ENCODE results near the gene TEDC1.

The TEDC1 gene

GRCh38 chr14:105492031-105492970 is 1.3 kb downstream of the TEDC1 start:
- Mint-ChIP-seq H3K27ac (peak overlapping the region; percentile 96), H3K36me3 (ENCODE audit: low read depth) (peaks cover 18% of the 10 kb centered on the region), H3K4me3 (peak overlapping the region; percentile 83), H3K4me1 (ENCODE audit: low read depth) (peaks cover 26% of the 10 kb centered on the region), H3K9me3 (no peaks in the 10 kb centered on the region), H3K27me3 (no peaks in the 10 kb centered on the region)
- no peak for DNase-seq

DNA sequence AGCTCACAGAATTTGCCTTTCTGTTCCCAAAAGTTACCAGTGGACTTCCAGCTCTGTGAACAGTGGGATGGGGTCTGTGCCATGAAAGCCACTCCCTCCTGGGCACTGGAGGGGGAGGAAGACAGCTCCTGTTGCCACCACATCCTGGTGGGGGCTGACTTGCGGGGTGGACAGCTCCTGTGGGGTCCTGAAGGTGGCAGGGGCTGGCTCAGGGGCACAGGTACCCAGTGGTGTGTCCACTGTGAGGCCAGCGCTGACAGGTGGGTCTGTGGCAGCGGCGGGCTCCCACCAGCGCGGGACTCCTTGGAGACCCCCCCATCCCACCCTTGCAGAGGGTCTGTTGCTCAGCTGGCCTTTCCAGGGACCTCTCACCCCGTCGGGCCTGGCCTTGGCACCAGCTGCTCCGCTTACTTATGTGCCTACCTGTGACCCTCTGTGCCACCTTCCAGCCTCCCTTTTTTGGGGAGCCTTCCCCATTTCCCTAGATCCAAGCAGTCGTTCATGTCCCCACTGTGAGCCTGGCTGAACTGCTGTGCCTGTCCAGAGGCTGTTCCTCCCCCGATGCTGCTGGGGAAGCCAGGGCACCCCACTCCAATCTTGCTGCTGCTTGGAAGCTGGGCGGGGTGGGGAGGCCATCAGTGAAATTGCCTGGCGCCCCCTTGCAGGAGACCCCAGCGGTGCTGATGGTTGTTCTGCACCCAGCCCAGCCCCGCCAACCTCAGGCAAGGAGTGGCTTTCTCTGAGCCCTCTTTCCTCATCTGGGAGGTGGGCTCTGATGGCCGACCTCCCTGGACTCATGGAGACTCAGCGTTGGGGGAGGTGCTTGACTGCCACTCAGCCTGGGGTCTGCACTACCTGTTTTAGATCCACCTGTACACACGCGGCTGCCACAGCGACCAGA is 2.2 kb downstream of the TEDC1 start:
- peaks cover 25% of the 10 kb centered on the region for H3K36me3 Mint-ChIP-seq (ENCODE audit: low read depth)
- H3K4me3 Mint-ChIP-seq = no peak overlapping the region
- peak; percentile 28 for DNase-seq
- no peaks in the 10 kb centered on the region for H3K27me3 Mint-ChIP-seq
- H3K9me3 Mint-ChIP-seq = no peaks in the 10 kb centered on the region
- no peak overlapping the region for H3K27ac Mint-ChIP-seq
- H3K4me1 Mint-ChIP-seq (ENCODE audit: low read depth) = peaks cover 22% of the 10 kb centered on the region

GRCh38 chr14:105493921-105494605 is 3.0 kb downstream of the TEDC1 start:
- Mint-ChIP-seq H3K9me3 (no peaks in the 10 kb centered on the region), H3K4me1 (ENCODE audit: low read depth) (peaks cover 16% of the 10 kb centered on the region), H3K27ac (no peak overlapping the region), H3K4me3 (no peak overlapping the region), H3K36me3 (ENCODE audit: low read depth) (peaks cover 33% of the 10 kb centered on the region), H3K27me3 (no peaks in the 10 kb centered on the region)
- DNase-seq = no peak

- Mint-ChIP-seq H3K27ac (no peak overlapping the region), H3K27me3 (no peaks in the 10 kb centered on the region), H3K4me3 (no peak overlapping the region), H3K9me3 (no peaks in the 10 kb centered on the region), H3K36me3 (ENCODE audit: low read depth) (peaks cover 34% of the 10 kb centered on the region), H3K4me1 (ENCODE audit: low read depth) (peaks cover 11% of the 10 kb centered on the region)
- DNase-seq = no peak
Measured at GRCh38 chr14:105494606-105494929, 3.5 kb downstream of the TEDC1 start.

GRCh38 chr14:105495101-105495989 is 4.3 kb downstream of the TEDC1 start:
- Mint-ChIP-seq H3K27ac (no peak overlapping the region), H3K9me3 (no peaks in the 10 kb centered on the region)

GRCh38 chr14:105495990-105496830 is 5.2 kb downstream of the TEDC1 start:
- DNase-seq = no peak
- no peaks in the 10 kb centered on the region for H3K9me3 Mint-ChIP-seq
- no peak overlapping the region for H3K4me3 Mint-ChIP-seq
- no peak overlapping the region for H3K27ac Mint-ChIP-seq
- H3K36me3 Mint-ChIP-seq (ENCODE audit: low read depth) = peaks cover 34% of the 10 kb centered on the region
- H3K27me3 Mint-ChIP-seq = no peaks in the 10 kb centered on the region
- peaks cover 10% of the 10 kb centered on the region for H3K4me1 Mint-ChIP-seq (ENCODE audit: low read depth)

More at GRCh38 chr14:105495101-105495989, 4.3 kb downstream of the TEDC1 start:
- peaks cover 10% of the 10 kb centered on the region for H3K4me1 Mint-ChIP-seq (ENCODE audit: low read depth)
- H3K4me3 Mint-ChIP-seq = no peak overlapping the region
- peaks cover 34% of the 10 kb centered on the region for H3K36me3 Mint-ChIP-seq (ENCODE audit: low read depth)
- no peaks in the 10 kb centered on the region for H3K27me3 Mint-ChIP-seq
- no peak for DNase-seq

GRCh38 chr14:105496831-105497591 is 6.0 kb downstream of the TEDC1 start:
- no peaks in the 10 kb centered on the region for H3K9me3 Mint-ChIP-seq
- H3K27ac Mint-ChIP-seq = no peak overlapping the region
- H3K27me3 Mint-ChIP-seq = no peaks in the 10 kb centered on the region
- peaks cover 6% of the 10 kb centered on the region for H3K4me1 Mint-ChIP-seq (ENCODE audit: low read depth)
- H3K36me3 Mint-ChIP-seq (ENCODE audit: low read depth) = peaks cover 30% of the 10 kb centered on the region
- no peak overlapping the region for H3K4me3 Mint-ChIP-seq
- DNase-seq = no peak

- Mint-ChIP-seq H3K27ac (peak overlapping the region; percentile 44), H3K27me3 (no peaks in the 10 kb centered on the region), H3K9me3 (no peaks in the 10 kb centered on the region), H3K36me3 (ENCODE audit: low read depth) (peaks cover 28% of the 10 kb centered on the region), H3K4me1 (ENCODE audit: low read depth) (peaks cover 5% of the 10 kb centered on the region), H3K4me3 (no peak overlapping the region)
- peak; percentile 25 for DNase-seq
Measured at GRCh38 chr14:105497671-105498429, 6.8 kb downstream of the TEDC1 start.

GRCh38 chr14:105498430-105499255 is 7.6 kb downstream of the TEDC1 start:
- Mint-ChIP-seq H3K4me3 (no peak overlapping the region), H3K27me3 (no peaks in the 10 kb centered on the region), H3K27ac (no peak overlapping the region), H3K9me3 (no peaks in the 10 kb centered on the region), H3K4me1 (ENCODE audit: low read depth) (no peaks in the 10 kb centered on the region), H3K36me3 (ENCODE audit: low read depth) (peaks cover 23% of the 10 kb centered on the region)
- peak; percentile 25 for DNase-seq

DNA sequence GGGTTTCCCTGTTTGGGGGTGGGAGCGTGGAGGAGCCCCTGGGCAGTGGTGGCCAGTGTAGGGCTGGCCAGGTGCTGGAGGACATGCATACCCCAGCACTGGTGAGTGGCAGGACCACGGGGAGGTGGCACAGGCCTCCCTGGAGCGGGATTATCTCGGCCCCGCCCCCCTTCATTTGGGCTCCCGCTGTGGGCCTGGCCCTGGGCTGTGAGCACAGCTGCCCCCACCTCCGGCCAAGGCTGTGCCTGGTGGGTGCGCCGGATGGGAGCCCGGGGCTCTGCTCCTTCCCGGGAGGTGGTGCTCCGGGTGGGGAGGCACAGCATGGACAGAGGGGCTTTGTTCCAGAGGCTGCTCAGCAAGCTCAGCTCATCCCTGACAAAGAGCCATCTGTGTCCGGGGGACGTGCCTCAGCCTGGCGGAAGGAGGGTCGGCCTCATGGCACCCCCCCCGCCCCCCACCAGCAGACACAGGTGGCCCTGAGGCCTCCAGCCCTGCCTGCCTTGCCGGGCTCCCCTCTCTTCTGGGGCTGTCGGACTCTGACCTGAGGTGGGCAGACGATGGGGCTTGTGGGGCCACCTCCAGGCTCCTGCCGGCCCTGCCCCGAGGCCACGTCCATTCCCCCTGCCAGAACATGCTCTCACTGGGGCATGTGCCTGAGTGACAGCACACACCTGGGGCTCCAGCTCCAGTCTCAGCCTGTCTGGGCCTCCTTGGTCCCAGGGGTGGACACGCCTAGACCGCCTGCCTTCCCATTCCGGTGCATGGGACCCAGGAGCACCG is 8.4 kb downstream of the TEDC1 start:
- H3K9me3 Mint-ChIP-seq = no peaks in the 10 kb centered on the region
- no peaks in the 10 kb centered on the region for H3K27me3 Mint-ChIP-seq
- peak; percentile 30 for DNase-seq
- H3K4me1 Mint-ChIP-seq (ENCODE audit: low read depth) = no peaks in the 10 kb centered on the region
- no peak overlapping the region for H3K27ac Mint-ChIP-seq
- no peak overlapping the region for H3K4me3 Mint-ChIP-seq
- peaks cover 20% of the 10 kb centered on the region for H3K36me3 Mint-ChIP-seq (ENCODE audit: low read depth)
